Measurements from ENCODE around the gene MKRN3.

MKRN3 gene

GRCh38 chr15:23565395-23566070, at the start of gene MKRN3:
Gene MKRN3 (plus strand): TSS chr15:23565674. CDS start chr15:23565783, 109 bp downstream.
- Mint-ChIP-seq H3K36me3 (no peaks in the 10 kb centered on the region), H3K27ac (peak within 1 kb of the TSS; percentile 37), H3K4me1 (no peaks in the 10 kb centered on the region), H3K27me3 (no peaks in the 10 kb centered on the region), H3K4me3 (peak within 1 kb of the TSS; percentile 66), H3K9me3 (peaks cover 8% of the 10 kb centered on the region)
- ATAC-seq, result peak; percentile 20

DNA sequence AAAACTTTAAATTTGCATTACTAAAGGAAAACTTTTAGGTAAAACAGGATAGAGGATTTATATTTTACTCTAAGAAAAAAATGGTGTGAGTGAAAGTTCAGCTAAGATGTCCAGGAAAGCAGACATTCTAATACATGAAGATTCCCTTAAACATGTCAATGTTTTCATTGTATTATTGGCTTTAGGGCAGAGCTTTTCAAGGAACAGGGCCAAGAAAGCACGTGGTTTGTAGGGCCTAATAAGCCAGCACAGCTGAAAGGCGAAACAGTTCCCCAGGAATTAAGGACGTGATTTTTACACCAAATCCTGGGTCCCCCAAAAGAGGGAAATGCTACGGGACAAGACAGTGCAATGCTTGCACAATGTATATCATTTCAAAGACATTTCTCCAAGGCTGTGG, 48.6 kb upstream of the MKRN3 start:
- Mint-ChIP-seq H3K4me1 (no peaks in the 10 kb centered on the region), H3K4me3 (no peak overlapping the region), H3K9me3 (no peaks in the 10 kb centered on the region), H3K27ac (no peak overlapping the region), H3K27me3 (no peaks in the 10 kb centered on the region), H3K36me3 (no peaks in the 10 kb centered on the region)
- no peak for ATAC-seq

DNA sequence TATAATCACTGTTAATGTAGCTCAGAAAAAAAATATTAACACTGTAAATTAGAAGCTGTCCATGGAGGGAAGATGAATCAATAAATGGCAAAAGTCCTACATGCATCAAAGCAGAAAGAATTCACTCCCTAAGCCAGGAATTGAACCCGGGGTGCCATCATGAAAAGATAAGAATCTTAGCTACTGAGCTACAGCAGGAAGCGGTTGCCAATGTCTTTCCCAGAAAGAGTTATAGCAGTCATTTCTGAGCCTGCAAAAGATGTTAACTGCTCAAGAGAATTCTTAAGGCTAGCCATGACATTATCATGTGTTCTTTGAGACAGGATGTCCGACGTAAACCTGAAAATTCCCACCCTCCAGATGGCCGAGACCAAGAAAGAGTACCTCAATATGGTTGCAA, 47.4 kb upstream of the MKRN3 start:
- no peak for ATAC-seq
- H3K4me3 Mint-ChIP-seq, result no peak overlapping the region
- no peak overlapping the region for H3K27ac Mint-ChIP-seq

DNA sequence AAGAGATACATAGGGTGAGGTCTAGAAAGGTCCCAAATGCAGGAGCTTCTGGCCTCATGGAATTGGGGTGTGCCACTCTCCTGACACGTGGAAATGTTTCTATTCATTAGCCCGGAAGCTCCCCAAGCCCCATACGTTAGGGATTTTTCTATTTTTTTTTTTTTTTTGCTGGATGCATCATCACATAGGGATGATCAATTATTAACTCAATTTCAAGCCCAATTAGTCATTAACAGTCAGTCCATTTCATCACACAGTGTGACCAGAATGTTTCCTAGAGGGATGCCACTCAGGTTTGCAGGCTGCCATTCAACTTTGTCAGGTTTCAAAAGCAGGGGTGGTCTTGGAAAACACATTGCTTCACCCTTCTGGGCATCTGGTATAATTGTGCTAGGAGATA, 40.7 kb upstream of the MKRN3 start:
- H3K9me3 Mint-ChIP-seq, result no peaks in the 10 kb centered on the region
- H3K27ac Mint-ChIP-seq, result no peak overlapping the region
- no peaks in the 10 kb centered on the region for H3K4me1 Mint-ChIP-seq
- H3K27me3 Mint-ChIP-seq, result no peaks in the 10 kb centered on the region
- no peak overlapping the region for H3K4me3 Mint-ChIP-seq
- H3K36me3 Mint-ChIP-seq, result no peaks in the 10 kb centered on the region
- ATAC-seq, result no peak

More for the DNA sequence above, 47.4 kb upstream of the MKRN3 start:
- Mint-ChIP-seq H3K4me1 (no peaks in the 10 kb centered on the region), H3K27me3 (no peaks in the 10 kb centered on the region), H3K36me3 (no peaks in the 10 kb centered on the region), H3K9me3 (no peaks in the 10 kb centered on the region)

DNA sequence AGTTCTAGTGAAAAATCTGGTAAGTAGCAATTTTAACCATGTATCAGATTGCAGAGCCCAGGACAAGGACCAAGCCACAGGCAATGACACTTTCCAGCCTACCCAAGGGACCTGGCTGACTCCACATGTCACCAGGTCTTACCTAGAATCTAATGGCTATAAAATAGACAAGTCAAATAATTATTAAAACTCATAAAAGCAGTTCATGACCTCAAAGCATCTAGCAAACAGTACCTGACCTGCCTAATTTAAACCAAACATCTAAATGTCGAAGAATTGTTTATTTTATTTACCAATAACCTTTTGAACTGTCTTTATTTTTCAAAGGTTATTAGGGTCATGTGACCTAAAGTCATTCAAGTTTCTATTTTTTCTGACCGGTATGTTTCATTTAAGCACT, 35.6 kb upstream of the MKRN3 start:
- H3K9me3 Mint-ChIP-seq, result peaks cover 3% of the 10 kb centered on the region

GRCh38 chr15:23532024-23532423, 33.5 kb upstream of the MKRN3 start:
- ATAC-seq, result no peak

More for the DNA sequence above, 35.6 kb upstream of the MKRN3 start:
- H3K4me1 Mint-ChIP-seq, result no peaks in the 10 kb centered on the region
- no peak overlapping the region for H3K27ac Mint-ChIP-seq
- no peak overlapping the region for H3K4me3 Mint-ChIP-seq
- H3K36me3 Mint-ChIP-seq, result no peaks in the 10 kb centered on the region
- no peak for ATAC-seq
- H3K27me3 Mint-ChIP-seq, result no peaks in the 10 kb centered on the region

GRCh38 chr15:23536659-23537058, 28.8 kb upstream of the MKRN3 start:
- no peaks in the 10 kb centered on the region for H3K36me3 Mint-ChIP-seq
- no peaks in the 10 kb centered on the region for H3K27me3 Mint-ChIP-seq
- no peak for ATAC-seq
- H3K9me3 Mint-ChIP-seq, result peaks cover 8% of the 10 kb centered on the region
- H3K27ac Mint-ChIP-seq, result no peak overlapping the region
- peaks cover 6% of the 10 kb centered on the region for H3K4me1 Mint-ChIP-seq
- H3K4me3 Mint-ChIP-seq, result no peak overlapping the region

More at GRCh38 chr15:23532024-23532423, 33.5 kb upstream of the MKRN3 start:
- peaks cover 6% of the 10 kb centered on the region for H3K9me3 Mint-ChIP-seq
- H3K27ac Mint-ChIP-seq, result no peak overlapping the region
- H3K36me3 Mint-ChIP-seq, result no peaks in the 10 kb centered on the region
- no peaks in the 10 kb centered on the region for H3K27me3 Mint-ChIP-seq
- H3K4me1 Mint-ChIP-seq, result peaks cover 5% of the 10 kb centered on the region
- no peak overlapping the region for H3K4me3 Mint-ChIP-seq

DNA sequence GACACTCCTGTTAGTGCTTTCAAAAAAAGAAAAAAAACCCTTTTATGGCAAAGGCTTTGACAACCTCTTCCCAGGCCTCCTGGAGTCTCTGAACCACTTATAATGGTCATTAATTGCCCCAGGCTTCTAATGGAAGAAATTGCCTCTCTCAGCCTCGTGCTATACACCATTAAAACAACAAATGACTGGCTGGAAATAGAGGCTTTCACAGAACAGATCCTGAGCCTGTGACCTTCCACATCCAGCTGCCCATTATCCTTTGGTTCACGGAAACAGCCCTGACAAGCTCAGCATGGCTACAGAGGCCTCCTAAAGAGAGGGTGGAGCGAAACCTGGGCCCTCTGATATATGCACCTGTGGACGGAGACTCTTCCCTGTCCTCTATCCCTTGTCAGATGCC, 26.8 kb upstream of the MKRN3 start:
- Mint-ChIP-seq H3K27me3 (no peaks in the 10 kb centered on the region), H3K4me3 (no peak overlapping the region), H3K27ac (no peak overlapping the region), H3K4me1 (peaks cover 6% of the 10 kb centered on the region), H3K9me3 (peaks cover 8% of the 10 kb centered on the region), H3K36me3 (no peaks in the 10 kb centered on the region)
- no peak for ATAC-seq

DNA sequence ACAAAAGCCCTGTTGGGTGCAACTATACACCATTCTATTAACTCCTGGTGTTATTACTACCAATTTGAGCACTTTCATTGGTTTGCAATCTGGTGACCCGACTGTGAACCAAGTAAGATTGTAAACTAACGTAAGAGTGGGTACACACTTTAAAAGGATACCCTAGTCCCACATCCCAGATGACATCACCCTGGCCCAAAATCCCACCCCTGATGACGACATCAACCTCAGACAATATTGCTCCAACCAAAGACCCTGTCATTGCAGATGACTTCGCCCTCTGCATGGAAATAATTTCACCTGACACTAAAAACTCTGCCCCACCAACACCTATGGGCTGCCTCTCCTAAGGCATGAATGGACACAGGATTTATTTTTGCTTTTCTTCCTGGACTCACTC, 25.6 kb upstream of the MKRN3 start:
- Mint-ChIP-seq H3K9me3 (peaks cover 5% of the 10 kb centered on the region), H3K36me3 (no peaks in the 10 kb centered on the region), H3K4me1 (peaks cover 6% of the 10 kb centered on the region), H3K27me3 (no peaks in the 10 kb centered on the region), H3K27ac (no peak overlapping the region), H3K4me3 (no peak overlapping the region)
- ATAC-seq, result no peak

GRCh38 chr15:23546158-23546557, 19.3 kb upstream of the MKRN3 start:
- no peaks in the 10 kb centered on the region for H3K9me3 Mint-ChIP-seq
- no peak for ATAC-seq
- H3K4me3 Mint-ChIP-seq, result no peak overlapping the region
- no peaks in the 10 kb centered on the region for H3K4me1 Mint-ChIP-seq
- H3K36me3 Mint-ChIP-seq, result no peaks in the 10 kb centered on the region
- no peak overlapping the region for H3K27ac Mint-ChIP-seq
- H3K27me3 Mint-ChIP-seq, result no peaks in the 10 kb centered on the region

GRCh38 chr15:23548071-23548470, 17.4 kb upstream of the MKRN3 start:
- Mint-ChIP-seq H3K9me3 (no peaks in the 10 kb centered on the region), H3K36me3 (no peaks in the 10 kb centered on the region), H3K4me3 (no peak overlapping the region), H3K27me3 (no peaks in the 10 kb centered on the region), H3K27ac (no peak overlapping the region), H3K4me1 (no peaks in the 10 kb centered on the region)
- ATAC-seq, result no peak

- Mint-ChIP-seq H3K4me3 (no peak overlapping the region), H3K27ac (no peak overlapping the region), H3K9me3 (peaks cover 8% of the 10 kb centered on the region), H3K27me3 (no peaks in the 10 kb centered on the region), H3K36me3 (no peaks in the 10 kb centered on the region), H3K4me1 (no peaks in the 10 kb centered on the region)
- no peak for ATAC-seq
These were observed 3.6 kb upstream of the MKRN3 start for GRCh38 chr15:23561914-23562313.

DNA sequence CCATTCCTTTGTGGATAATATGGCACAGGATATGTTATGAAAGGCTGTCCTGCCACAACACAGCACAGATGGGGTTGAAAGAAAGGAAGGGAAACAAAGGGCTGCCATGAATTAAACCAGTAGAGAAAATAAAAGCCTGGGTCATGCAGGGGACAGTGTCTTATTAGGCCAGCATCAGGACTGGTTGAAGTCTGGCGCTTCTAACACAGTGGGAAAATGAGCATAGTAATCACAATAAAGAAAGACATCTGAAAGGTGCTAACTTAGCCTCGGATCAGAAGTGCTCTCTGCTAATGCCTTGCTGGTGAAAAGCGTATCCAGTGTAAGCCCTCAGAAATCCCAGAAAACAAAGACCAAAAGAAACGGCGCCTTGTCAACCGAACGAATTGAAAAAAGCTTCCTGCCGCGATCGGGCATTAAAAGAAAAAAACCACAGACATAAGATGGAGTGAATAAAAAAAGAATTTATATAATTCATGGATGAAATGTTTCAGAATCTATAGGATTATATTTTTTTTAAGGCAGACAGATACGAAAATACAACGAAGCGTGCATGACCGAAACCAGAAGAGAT, 566 bp upstream of the MKRN3 start:
- Mint-ChIP-seq H3K27ac (no peak overlapping the region), H3K36me3 (no peaks in the 10 kb centered on the region), H3K9me3 (peaks cover 8% of the 10 kb centered on the region), H3K27me3 (no peaks in the 10 kb centered on the region), H3K4me3 (peak overlapping the region; percentile 66), H3K4me1 (no peaks in the 10 kb centered on the region)
- no peak for ATAC-seq

DNA sequence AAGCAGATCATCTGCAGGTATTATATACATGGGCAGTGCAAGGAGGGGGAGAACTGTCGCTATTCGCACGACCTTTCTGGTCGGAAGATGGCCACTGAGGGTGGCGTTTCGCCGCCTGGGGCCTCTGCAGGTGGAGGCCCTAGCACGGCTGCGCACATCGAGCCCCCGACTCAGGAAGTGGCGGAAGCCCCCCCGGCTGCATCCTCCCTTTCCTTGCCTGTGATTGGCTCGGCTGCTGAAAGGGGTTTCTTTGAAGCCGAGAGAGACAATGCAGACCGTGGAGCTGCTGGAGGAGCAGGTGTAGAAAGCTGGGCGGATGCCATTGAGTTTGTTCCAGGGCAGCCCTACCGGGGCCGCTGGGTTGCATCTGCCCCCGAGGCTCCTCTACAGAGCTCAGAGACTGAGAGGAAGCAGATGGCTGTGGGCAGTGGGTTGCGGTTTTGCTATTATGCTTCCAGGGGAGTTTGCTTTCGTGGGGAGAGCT, 639 bp downstream of the MKRN3 start:
- peak overlapping the region; percentile 37 for H3K27ac Mint-ChIP-seq
- H3K9me3 Mint-ChIP-seq, result peaks cover 8% of the 10 kb centered on the region
- no peaks in the 10 kb centered on the region for H3K36me3 Mint-ChIP-seq
- H3K4me1 Mint-ChIP-seq, result no peaks in the 10 kb centered on the region
- no peaks in the 10 kb centered on the region for H3K27me3 Mint-ChIP-seq
- ATAC-seq, result peak; percentile 20
- peak overlapping the region; percentile 66 for H3K4me3 Mint-ChIP-seq

DNA sequence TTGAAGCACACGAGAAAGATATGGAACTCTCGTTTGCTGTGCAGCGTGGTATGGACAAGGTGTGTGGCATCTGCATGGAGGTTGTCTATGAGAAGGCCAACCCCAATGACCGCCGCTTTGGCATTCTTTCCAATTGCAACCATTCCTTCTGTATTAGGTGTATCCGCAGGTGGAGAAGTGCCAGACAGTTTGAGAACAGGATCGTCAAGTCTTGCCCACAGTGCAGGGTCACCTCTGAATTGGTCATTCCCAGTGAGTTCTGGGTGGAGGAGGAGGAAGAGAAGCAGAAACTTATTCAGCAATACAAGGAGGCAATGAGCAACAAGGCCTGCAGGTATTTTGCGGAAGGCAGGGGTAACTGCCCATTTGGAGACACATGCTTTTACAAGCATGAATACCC, 1.2 kb downstream of the MKRN3 start:
- Mint-ChIP-seq H3K27ac (no peak overlapping the region), H3K9me3 (peaks cover 9% of the 10 kb centered on the region), H3K4me3 (peak overlapping the region; percentile 66), H3K4me1 (no peaks in the 10 kb centered on the region), H3K36me3 (no peaks in the 10 kb centered on the region), H3K27me3 (no peaks in the 10 kb centered on the region)
- ATAC-seq, result no peak

DNA sequence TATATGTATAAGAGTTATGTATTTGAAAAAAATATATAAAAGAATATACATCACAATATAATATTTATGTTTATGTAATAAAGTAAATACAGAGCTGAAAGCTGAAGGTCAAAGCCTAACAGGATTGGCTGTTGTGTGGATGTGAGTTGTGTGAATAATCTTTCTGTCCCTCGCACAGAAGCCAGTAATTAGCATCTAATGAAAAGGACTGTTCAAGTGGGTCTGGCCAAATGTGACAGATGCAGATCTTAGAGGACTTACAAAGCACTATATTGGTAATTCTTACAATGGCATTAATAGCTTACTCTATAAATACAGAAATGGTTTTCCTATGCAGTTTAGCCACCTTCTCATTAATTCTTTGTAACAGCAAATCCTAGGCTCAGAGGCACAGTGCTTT, 2.4 kb downstream of the MKRN3 start:
- H3K27ac Mint-ChIP-seq, result no peak overlapping the region
- H3K36me3 Mint-ChIP-seq, result no peaks in the 10 kb centered on the region
- ATAC-seq, result no peak
- H3K27me3 Mint-ChIP-seq, result no peaks in the 10 kb centered on the region
- H3K4me3 Mint-ChIP-seq, result no peak overlapping the region
- H3K9me3 Mint-ChIP-seq, result peaks cover 11% of the 10 kb centered on the region
- no peaks in the 10 kb centered on the region for H3K4me1 Mint-ChIP-seq
